AG09319 (cell line): ENCODE results near the gene HOXB5.

Experiments used
- DNase-seq: peaks from one replicate; pipeline ENCODE4 v3.0.0-alpha.2; 2010; ENCODE audit warnings: low read depth; ENCODE audit errors: extremely low read depth
- TF ChIP-seq, protein P1 (sequence below): IDR thresholded peaks from 2 replicates; pipeline ENCODE4 v1.5.1; 2011; ENCODE audit warnings: low read depth, mild to moderate bottlenecking, inconsistent platforms, low read length, moderate library complexity

The HOXB5 gene

DNA sequence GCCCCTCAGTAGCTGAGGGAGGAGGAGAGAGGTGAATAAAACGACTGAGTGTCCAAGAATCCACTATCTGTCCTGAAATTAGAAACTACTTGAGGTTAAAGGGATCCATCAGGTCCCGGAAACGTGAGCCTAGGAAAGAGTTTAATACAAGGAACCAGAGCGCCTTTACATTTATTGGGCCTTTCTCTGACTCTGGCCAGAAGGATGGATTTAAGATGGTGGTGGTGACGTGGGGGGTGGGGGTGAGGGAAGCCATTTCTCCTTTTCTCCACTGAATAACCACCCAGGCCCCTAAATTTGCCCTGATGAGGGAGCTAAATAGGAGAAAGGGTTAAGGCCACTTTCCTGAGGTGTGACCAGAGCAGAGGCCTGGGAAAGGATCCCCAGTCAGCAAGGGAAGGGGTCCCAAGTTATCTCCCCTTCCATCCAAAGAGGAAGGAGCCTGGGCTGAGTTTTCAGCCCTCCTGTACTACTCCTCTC is 33.6 kb upstream of the HOXB5 start:
- TF ChIP-seq, protein P1, sequence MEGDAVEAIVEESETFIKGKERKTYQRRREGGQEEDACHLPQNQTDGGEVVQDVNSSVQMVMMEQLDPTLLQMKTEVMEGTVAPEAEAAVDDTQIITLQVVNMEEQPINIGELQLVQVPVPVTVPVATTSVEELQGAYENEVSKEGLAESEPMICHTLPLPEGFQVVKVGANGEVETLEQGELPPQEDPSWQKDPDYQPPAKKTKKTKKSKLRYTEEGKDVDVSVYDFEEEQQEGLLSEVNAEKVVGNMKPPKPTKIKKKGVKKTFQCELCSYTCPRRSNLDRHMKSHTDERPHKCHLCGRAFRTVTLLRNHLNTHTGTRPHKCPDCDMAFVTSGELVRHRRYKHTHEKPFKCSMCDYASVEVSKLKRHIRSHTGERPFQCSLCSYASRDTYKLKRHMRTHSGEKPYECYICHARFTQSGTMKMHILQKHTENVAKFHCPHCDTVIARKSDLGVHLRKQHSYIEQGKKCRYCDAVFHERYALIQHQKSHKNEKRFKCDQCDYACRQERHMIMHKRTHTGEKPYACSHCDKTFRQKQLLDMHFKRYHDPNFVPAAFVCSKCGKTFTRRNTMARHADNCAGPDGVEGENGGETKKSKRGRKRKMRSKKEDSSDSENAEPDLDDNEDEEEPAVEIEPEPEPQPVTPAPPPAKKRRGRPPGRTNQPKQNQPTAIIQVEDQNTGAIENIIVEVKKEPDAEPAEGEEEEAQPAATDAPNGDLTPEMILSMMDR: no peak
- DNase-seq: no peak

DNA sequence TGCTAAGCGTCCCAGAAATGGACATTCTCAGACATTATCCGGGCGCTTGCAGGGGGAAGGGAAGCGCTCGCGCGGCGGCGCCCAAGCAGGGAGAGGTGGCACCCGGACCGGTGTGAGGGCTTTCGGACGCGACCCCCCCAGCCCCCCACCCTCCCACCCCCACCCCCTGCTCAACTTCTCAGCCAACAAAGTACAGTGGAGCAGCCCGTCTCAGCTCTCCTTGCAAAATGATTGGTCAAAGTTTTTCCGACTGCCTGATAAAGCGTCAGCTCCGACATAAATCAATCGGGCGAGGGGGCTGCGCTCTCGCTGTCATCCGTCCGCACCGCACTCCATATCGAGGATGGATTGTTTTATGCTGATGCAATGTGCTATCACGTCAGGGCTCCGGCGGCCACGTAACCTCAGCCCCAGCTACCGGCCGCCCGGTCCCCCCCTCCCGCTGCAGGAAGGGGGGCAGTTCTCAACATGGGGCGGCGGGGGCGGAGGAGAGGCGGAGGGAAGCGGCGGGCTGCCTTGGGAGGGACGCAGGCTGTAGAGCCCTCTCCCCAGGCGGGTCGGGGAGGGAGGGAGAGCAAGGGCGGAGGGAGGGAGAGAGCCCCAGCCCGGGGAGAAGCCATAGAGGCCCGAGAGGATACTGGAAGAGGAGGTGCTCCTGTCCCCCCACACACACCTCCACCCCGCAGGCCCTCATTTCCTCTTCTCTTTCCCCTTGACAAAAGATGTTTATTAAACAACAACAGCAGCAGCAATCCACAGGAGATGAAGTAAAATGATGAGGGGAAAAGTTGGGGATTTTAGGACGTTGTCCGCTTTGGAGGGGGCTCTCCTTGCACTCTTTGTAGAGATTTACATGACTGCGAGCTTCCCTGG is 32.9 kb upstream of the HOXB5 start, which contains the start of gene HOXB9:
Gene HOXB9, minus strand, starts transcription at position 114 of the 873 bp plus-strand sequence. Its CDS starts 89 bp downstream, at position 25.
- DNase-seq: no peak

DNA sequence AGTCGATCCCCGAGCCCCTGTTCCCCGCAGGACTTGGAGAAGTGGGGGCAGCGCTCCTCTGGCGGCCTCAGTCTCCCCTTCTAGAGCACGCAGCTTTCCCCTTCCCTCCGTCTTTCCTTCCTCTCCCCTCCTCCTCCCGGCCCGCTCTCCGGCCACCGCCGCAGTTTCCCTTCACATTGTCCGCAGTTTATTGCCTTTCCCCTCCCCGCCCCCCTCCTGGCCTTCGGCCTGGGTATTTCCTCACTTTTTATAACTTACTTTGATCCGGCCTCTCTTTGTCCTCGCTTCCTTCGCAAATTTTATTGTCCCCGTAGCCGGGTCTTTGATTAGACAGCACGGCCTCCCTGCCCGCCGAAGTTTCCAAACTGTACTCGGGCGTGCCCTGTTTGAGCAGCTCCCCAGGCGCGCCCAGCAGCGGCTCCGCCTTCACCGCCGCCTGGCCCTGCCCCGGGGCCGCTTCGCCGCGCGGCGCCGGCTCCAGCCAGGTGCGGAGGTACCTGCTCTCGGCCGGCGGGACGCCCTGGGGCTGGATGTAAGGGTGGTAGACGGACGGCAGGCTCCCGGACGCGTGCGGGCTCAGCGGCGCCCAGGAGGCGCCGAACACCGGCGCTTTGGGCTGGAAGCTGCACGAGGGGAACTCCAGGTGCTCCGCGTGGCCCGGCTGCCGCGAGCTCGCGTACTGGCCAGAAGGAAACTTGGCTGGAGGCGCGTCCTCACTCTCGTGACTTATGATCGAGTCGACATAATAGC is 32.1 kb upstream of the HOXB5 start:
- TF ChIP-seq, protein P1: no peak
- no peak for DNase-seq

More for the DNA sequence above, 32.9 kb upstream of the HOXB5 start, which contains the start of gene HOXB9:
- TF ChIP-seq, protein P1: no peak

DNA sequence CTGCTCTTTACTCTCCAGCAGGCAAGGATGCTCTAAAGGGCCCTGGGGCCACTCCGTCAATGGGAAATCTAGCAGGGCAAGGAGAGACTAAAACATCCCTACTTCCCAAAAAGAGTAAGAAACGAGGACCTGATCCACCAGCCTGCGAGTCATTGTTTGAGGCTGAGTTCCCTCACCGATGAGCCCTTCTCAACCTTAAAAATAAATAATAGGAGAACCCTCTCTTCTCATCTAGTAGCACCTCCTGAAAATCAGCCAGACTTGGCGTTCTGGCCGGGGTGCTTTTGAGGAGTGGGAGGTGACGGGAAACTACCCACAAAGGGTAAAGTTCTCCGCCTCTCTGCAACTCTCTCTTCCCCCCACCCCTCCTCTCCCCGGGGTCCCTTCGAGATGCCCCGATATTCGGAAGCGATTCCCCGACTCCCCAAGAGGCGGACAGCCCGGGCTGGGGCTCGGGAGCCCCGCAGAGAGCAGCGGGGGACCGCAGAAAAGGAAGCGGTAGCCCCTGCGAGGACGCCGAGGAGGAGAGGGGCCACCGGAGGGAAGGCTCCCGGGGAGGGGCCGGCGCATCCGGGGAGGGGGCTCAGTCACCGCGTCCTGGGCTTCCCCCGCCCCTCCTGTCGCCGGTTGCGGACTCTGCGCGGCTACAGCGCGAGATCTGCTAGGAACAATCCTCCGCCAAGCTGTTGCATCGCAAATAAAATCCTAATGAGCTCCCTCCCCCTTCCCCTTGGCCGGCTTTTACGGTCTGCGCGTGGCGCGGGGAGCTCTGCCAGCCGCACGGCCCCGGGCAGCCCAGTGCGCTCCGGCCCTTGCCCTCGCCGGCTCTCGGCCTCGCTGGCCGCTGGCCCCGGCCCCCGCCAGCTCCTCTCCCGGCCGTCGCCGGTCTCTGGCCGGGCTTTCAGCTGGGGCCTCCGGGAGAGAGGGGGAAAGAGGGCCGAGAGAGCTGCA is 31.2 kb upstream of the HOXB5 start:
- DNase-seq: no peak
- TF ChIP-seq, protein P1: no peak

DNA sequence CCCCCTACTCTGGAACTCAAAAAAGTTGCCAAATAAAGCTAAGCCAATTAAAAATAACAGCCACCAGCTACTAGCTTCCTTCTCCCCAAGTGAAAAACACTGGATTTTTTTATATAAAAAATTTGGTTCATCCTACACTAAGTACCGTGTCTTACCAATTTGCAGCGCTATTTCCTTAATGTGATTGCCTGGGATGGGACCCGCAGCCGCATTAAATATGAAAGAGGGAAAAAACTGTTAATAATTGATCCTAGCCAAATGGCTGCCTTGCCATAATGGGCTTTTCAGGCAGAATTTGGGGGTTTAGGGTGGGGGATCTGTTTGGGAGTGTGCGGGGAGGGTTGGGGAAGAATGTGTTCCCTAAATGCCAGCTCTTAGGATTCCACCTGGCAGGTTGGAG is 30.5 kb upstream of the HOXB5 start:
- TF ChIP-seq, protein P1: no peak

DNA sequence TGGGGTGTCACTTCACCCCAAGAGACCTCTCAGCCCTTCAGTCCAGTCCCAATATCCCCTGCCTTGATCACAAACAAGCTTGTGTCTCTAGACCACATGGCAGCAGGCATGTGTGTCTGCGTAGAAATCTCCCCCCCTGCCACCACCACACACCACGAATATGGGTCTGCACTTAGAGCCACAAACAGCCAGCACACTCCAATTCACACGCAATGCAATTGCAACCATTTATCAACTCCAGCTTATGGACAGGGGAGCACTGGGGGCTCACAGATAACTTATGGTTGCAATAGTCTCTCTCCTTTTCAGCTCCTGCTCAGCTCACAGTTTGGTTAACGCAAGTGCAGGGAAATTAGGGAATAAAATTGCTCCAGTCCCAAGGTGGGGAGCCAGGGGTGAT is 30.0 kb upstream of the HOXB5 start:
- TF ChIP-seq, protein P1: no peak

More for the DNA sequence above, 30.5 kb upstream of the HOXB5 start:
- no peak for DNase-seq

More for the DNA sequence above, 30.0 kb upstream of the HOXB5 start:
- DNase-seq: no peak
